ENCODE results near the gene DYNC1I1.

GRCh38 chr7:95814721-95815120 lies 42.4 kb downstream of the DYNC1I1 start:
- TF ChIP-seq CTCF (conservative IDR thresholded peaks at IDR 0.05; ENCODE audit: low read depth in 2 of 2) (no peak), REST (IDR thresholded peaks at IDR 0.05; ENCODE audit: unreplicated experiment) (no peak), EZH2phosphoT487 (IDR thresholded peaks at IDR 0.05; ENCODE audit: unreplicated experiment) (no peak), EZH2 (IDR thresholded peaks at IDR 0.05; ENCODE audit: low read depth, unreplicated experiment) (no peak), POLR2AphosphoS5 (IDR thresholded peaks at IDR 0.05; ENCODE audit: low read depth) (no peak), ZNF462 (CRISPR knock-in tag; IDR thresholded peaks at IDR 0.05) (no peak), JUNB (IDR thresholded peaks at IDR 0.05; ENCODE audit: unreplicated experiment) (no peak), ZNF331 (CRISPR knock-in tag; IDR thresholded peaks at IDR 0.05; ENCODE audit: low read depth) (no peak), NANOG (IDR thresholded peaks at IDR 0.05; ENCODE audit: borderline replicate concordance) (no peak), STAT1 (IDR thresholded peaks at IDR 0.05; ENCODE audit: unreplicated experiment) (no peak), CREB1 (CRISPR knock-in tag; IDR thresholded peaks at IDR 0.05; ENCODE audit: low read depth) (no peak)

Data from GM23338 (cell line).